Activated naive CD4-positive, alpha-beta T cell treated with anti-CD3 and anti-CD28 coated beads, Interleukin-2, amount 10 ng/mL, durations not matched to agents 7 days and 5 days (primary cell): ENCODE results near the gene CFAP157.

Experiments used
- CTCF ChIA-PET: fragments of 350-600 bp; sonication (Branson Sonifier 250); formaldehyde crosslinking; loops from one replicate; lab custom pipeline; 2021; ENCODE audit warnings: antibody characterized with exemption; lab: Charles Lee
- DNase-seq: peaks from one replicate; pipeline ENCODE4 v3.0.0-alpha.2; 2020
- H3K27ac Mint-ChIP-seq: one replicate; pipeline ENCODE4 v1.8.0; 2021; ENCODE audit warnings: mild to moderate bottlenecking, moderate library complexity, mixed read lengths
- H3K27me3 Mint-ChIP-seq: one replicate; pipeline ENCODE4 v1.8.0; 2021; ENCODE audit warnings: mild to moderate bottlenecking, mixed read lengths
- H3K36me3 Mint-ChIP-seq: one replicate; pipeline ENCODE4 v1.8.0; 2021; ENCODE audit warnings: mixed read lengths
- H3K4me1 Mint-ChIP-seq: one replicate; pipeline ENCODE4 v1.8.0; 2021; ENCODE audit warnings: mixed read lengths
- H3K4me3 Mint-ChIP-seq: one replicate; pipeline ENCODE4 v1.8.0; 2021; ENCODE audit warnings: mild to moderate bottlenecking, moderate library complexity, mixed read lengths
- H3K9me3 Mint-ChIP-seq: one replicate; pipeline ENCODE4 v1.8.0; 2021; ENCODE audit warnings: mixed read lengths

CFAP157 gene

DNA sequence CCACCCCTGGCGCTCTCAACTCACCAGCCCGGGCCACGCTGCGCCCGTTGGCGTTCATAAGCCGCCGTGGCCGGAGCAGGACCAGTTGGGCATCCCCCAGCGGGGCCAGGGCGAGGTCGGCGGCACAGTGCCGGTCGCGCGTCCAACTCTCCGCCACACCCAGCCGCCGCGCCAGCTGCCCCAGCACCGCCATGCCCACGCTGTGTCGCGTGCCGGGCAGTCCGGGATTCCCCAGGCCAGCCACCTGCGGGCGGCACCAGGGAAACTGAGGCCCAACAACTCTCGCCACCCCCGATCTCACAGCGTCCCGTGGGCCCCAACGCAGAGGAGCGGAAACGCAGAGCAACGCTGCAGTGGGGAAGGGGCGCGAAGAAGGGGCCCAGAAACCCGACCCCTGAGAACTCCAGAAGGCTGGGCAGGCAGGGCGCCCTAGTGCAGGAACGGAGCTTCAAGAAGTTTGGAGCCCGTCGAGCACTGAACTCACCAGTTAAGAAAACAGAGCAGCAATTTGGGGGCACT lies 8.2 kb downstream of the CFAP157 start:
- no peaks in the 10 kb centered on the region for H3K36me3 Mint-ChIP-seq
- CTCF ChIA-PET = interaction anchor here (0.9 to 3.0 kb wide), 2 partner anchors 20 to 126 kb away, joined by 5 to 9 read pairs; partner anchors contain the start of gene TOR2A
- H3K27ac Mint-ChIP-seq = peak overlapping the region; percentile 94
- H3K4me1 Mint-ChIP-seq = peaks cover 40% of the 10 kb centered on the region
- H3K27me3 Mint-ChIP-seq = peaks cover 10% of the 10 kb centered on the region
- H3K4me3 Mint-ChIP-seq = peak overlapping the region; percentile 100
- no peak for DNase-seq
- H3K9me3 Mint-ChIP-seq = no peaks in the 10 kb centered on the region

DNA sequence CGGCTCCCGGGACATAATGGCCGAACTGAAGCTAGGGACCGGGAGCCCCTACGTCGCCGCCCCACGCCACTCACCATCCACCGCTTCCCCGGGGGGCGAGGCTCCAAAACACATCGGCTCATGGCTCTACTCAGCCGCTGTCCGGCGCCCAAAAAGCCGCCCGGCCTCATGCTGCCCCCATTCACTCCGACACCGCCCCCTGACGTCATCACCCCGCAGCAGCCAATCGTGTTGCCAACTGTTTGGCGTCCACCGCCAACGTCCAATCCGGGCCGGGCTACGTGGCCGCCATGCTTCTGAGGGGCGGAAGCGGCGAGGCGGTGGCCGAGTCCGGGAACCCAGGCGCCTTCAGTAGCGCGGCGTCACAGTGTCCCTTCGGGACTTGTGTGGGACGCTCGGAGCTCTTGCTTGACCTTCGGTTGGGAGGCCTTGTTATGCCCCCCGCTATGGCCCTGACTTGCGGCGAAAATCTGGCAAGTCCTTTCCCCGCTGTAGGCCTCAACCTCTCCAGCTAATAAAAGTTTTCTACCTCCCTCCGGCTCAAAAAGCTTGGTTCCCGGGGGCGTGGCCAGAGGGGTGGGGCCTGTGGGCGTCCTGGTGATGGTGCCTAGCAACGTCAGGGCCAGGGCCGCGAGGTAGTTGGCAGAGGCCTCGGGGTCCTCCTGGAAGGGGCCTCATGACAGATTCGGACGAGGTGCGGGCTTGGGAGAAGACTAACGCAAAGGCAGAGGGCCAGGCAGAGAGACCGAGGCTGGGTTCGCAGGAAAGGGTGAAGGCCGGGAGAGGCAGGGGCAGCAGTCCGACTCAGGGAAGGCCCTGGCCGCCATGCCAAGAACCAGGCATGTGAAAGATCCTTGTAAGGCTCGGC lies 8.9 kb downstream of the CFAP157 start, which contains the start of the genes PTRH1 and TTC16:
PTRH1 (minus strand) TSS at position 194 of the 868 bp plus-strand sequence; CDS start at position 170, 24 bp downstream.
TTC16 (plus strand) TSS at position 610 of the 868 bp plus-strand sequence; CDS start at position 677, 67 bp downstream.
- Mint-ChIP-seq H3K4me1 (peaks cover 41% of the 10 kb centered on the region), H3K9me3 (no peaks in the 10 kb centered on the region), H3K36me3 (no peaks in the 10 kb centered on the region), H3K27me3 (peaks cover 13% of the 10 kb centered on the region), H3K27ac (peak within 1 kb of the TSS; percentile 94), H3K4me3 (peak within 1 kb of the TSS; percentile 100)
- DNase-seq = peak; percentile 99
- CTCF ChIA-PET = interaction anchor here (0.6 to 3.0 kb wide), 4 partner anchors 19 to 127 kb away, joined by 3 to 9 read pairs (median 4); partner anchors contain the start of gene TOR2A

DNA sequence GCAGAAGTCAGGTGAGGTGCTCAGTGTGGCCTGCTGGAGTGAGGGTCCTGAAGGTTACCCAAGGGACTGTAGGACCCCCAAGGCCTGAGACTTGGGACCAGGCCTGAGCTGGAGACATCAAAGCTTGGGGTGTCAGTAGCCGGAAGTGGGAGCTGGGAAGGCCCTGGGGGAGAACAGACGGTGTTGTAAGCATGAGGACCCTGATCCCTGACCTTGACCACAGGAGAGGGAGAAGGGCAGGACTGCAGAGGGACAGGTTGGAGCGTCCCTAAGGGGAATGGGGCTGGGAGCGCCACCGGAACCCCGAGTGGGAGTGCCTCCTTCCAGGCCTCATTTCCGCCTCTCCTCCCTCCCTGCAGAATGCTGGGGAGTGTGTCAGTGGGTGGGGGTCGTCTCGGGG lies 9.6 kb downstream of the CFAP157 start:
- peaks cover 13% of the 10 kb centered on the region for H3K27me3 Mint-ChIP-seq

DNA sequence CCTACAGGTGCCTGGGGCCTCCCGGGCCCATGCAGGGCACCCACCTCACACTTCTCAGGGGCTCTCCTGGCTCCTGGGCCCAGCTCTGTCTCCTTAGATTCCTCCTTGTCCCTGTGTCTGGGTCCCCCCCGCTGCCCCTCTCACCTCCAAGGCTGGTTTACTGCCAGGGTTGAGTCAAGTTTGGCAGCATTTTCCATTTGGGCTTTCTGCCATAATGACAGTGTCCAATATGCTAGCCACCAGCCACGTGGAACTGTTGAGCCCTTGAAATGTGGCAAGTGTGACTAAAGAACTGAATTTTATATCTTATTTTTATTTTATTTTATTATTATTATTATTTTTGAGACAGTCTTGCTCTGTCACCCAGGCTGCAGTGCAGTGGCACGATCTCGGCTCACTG lies 11.0 kb downstream of the CFAP157 start:
- H3K4me3 Mint-ChIP-seq = no peak overlapping the region
- no peaks in the 10 kb centered on the region for H3K9me3 Mint-ChIP-seq
- no peak for DNase-seq
- H3K4me1 Mint-ChIP-seq = peaks cover 38% of the 10 kb centered on the region
- H3K27me3 Mint-ChIP-seq = peaks cover 21% of the 10 kb centered on the region
- CTCF ChIA-PET = interaction anchor here (0.6 kb wide), 1 partner anchor 109 kb away, joined by 3 read pairs; no protein-coding TSS in a partner anchor
- H3K27ac Mint-ChIP-seq = no peak overlapping the region
- H3K36me3 Mint-ChIP-seq = no peaks in the 10 kb centered on the region

More for the DNA sequence above, 9.6 kb downstream of the CFAP157 start:
- Mint-ChIP-seq H3K27ac (no peak overlapping the region), H3K4me3 (peak overlapping the region; percentile 100), H3K36me3 (no peaks in the 10 kb centered on the region), H3K9me3 (no peaks in the 10 kb centered on the region), H3K4me1 (peaks cover 40% of the 10 kb centered on the region)
- no peak for DNase-seq
- CTCF ChIA-PET = interaction anchor here (0.6 to 3.0 kb wide), 3 partner anchors 18 to 126 kb away, joined by 3 to 9 read pairs (median 4); partner anchors contain the start of gene TOR2A

DNA sequence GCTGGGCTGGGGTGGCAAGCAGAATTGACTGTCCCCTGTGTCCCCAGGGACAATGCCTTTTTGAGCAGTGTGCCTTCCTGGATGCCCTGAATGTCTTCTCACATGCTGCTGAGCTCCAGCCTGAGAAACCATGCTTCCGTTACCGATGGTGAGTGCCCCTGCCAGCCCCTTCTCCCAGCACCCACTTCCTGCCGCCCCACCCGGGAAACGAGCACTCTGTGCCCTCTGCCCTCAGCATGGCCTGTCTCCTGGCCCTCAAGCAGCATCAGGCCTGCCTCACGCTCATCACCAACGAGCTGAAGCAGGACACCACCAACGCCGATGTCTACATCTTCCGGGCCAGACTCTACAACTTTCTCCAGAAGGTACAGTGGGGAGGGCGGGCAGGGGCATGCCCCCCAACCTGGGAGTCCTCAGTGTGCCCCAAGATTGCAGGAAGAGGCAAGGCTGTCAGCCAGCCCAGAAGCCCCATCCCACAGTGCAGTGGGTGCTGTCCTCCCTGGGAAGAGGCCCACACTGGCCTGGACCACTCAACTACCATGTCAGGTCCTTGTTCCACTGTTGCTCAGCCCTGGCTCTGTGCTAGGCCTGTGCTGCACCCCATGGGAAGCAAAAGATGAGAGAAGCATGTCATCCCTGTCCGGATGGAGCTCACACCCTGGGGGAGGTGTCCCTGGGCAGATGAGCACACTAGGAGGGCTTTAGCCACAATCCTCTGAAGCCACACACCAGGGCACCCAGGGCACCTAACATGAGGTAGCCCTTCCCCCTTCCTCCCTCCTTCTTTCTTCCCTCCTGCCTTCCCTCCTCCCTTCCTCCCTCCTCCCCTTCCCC lies 13.5 kb downstream of the CFAP157 start:
- peak; percentile 45 for DNase-seq
- H3K9me3 Mint-ChIP-seq = no peaks in the 10 kb centered on the region
- peaks cover 20% of the 10 kb centered on the region for H3K27me3 Mint-ChIP-seq
- H3K36me3 Mint-ChIP-seq = no peaks in the 10 kb centered on the region
- CTCF ChIA-PET = interaction anchor here (1.8 kb wide), 1 partner anchor 14 kb away, joined by 7 read pairs; the partner anchor contains the start of gene TOR2A
- peak overlapping the region; percentile 90 for H3K27ac Mint-ChIP-seq
- peaks cover 32% of the 10 kb centered on the region for H3K4me1 Mint-ChIP-seq
- H3K4me3 Mint-ChIP-seq = peak overlapping the region; percentile 23

DNA sequence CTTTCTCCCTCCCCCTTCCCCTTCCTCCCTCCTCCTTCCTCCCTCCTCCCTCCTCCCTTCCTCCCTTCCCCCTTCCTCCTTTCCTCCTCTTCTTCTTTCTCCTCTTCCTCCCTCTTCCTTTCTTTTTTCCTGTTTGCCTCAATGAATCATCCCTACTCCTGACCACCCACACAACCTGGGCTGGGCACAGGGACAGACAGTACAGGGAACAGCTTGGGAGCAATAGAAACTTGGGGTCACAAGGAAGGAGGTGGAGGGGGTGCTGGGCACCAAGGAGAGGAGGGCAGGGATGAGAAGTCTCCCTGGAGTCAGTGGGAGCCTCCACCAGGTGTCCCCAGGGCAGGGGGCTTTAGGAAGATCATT lies 14.1 kb downstream of the CFAP157 start:
- no peak overlapping the region for H3K4me3 Mint-ChIP-seq
- H3K9me3 Mint-ChIP-seq = no peaks in the 10 kb centered on the region
- CTCF ChIA-PET = interaction anchor here (1.8 kb wide), 1 partner anchor 14 kb away, joined by 7 read pairs; the partner anchor contains the start of gene TOR2A
- H3K27ac Mint-ChIP-seq = peak overlapping the region; percentile 77
- H3K36me3 Mint-ChIP-seq = no peaks in the 10 kb centered on the region
- H3K4me1 Mint-ChIP-seq = peaks cover 28% of the 10 kb centered on the region
- DNase-seq = no peak
- H3K27me3 Mint-ChIP-seq = peaks cover 14% of the 10 kb centered on the region

DNA sequence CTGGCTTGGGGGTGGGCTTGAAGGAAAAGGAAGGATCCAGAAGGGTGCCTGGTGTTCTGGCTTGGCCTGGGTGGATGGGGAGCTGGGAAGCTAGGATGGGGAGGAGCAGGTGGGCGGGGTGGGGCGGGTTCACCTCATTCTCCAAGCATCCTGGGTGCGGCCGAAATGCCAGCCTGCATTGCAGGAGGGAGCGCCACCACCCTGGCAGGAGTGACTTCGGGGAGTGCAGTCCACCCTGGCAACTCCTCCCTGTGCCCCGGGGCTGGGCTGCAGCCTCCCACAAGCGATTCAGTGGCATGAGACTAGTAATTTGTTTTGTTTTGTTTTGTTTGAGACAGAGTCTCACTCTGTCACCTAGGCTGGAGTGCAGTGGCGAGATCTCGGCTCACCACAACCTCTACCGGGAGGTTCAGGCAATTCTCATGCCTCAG lies 14.6 kb downstream of the CFAP157 start:
- Mint-ChIP-seq H3K36me3 (no peaks in the 10 kb centered on the region), H3K27me3 (peaks cover 12% of the 10 kb centered on the region), H3K27ac (peak overlapping the region; percentile 77), H3K4me1 (peaks cover 23% of the 10 kb centered on the region), H3K4me3 (peak overlapping the region; percentile 41), H3K9me3 (no peaks in the 10 kb centered on the region)
- CTCF ChIA-PET = interaction anchor here (0.7 to 1.1 kb wide), 2 partner anchors 13 to 148 kb away, joined by 3 to 4 read pairs; partner anchors contain the start of gene TOR2A
- DNase-seq = no peak

DNA sequence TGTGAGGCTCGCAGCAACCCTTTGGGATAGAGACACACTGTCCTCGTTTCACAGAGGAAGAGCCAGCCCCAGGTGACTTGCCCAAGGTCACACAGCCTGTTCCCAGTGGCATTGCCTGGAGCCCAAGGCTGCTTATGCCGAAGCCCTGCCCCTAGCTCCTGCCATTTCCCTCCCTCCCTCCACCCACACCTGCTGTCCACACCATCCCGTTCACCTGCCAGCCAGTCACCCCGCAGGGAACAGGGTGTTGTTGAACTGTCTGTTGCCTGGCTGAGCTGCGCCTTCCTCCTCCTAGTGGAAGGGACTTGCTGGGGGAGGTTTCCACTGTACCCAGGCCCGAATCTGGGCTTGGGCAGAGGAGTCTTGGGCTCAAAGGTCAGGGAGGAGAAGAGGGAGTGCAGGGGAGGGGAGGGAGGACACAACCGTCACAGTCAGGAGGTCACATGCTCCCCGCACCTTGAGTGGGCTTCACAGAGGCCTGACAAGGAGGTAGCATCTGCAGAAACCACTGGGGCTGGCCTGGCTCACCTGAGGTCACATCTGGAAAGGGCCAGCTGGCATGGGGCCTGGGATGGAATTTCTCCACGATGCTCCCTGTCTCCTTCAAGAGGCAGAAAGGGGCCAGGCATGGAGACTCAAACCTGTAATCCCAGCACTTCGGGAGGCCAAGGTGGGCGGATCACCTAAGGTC lies 15.4 kb downstream of the CFAP157 start:
- peaks cover 12% of the 10 kb centered on the region for H3K27me3 Mint-ChIP-seq
- no peaks in the 10 kb centered on the region for H3K36me3 Mint-ChIP-seq
- DNase-seq = no peak
- no peaks in the 10 kb centered on the region for H3K9me3 Mint-ChIP-seq
- no peak overlapping the region for H3K4me3 Mint-ChIP-seq
- H3K27ac Mint-ChIP-seq = no peak overlapping the region
- CTCF ChIA-PET = interaction anchor here (1.1 kb wide), 1 partner anchor 13 kb away, joined by 4 read pairs; the partner anchor contains the start of gene TOR2A
- H3K4me1 Mint-ChIP-seq = peaks cover 23% of the 10 kb centered on the region

DNA sequence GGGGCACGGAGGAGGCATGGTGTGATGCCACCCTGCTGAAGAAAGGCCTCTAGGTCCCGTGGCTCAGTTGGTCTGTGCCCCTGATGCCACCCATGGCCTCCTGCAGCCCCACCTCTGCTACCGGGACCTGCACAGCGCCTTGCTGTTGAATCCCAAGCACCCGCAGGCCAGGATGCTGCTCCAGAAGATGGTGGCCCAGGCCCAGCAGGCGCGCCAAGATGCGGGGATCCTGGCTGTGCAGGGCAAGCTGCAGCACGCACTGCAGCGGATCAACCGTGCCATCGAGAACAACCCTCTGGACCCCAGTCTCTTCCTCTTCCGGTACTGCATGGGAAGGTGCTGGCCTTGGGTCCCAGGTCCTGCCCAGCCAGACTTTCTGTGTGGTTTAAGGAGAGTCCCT lies 16.2 kb downstream of the CFAP157 start:
- Mint-ChIP-seq H3K4me3 (no peak overlapping the region), H3K27ac (no peak overlapping the region), H3K9me3 (no peaks in the 10 kb centered on the region), H3K4me1 (peaks cover 23% of the 10 kb centered on the region), H3K27me3 (peaks cover 12% of the 10 kb centered on the region), H3K36me3 (no peaks in the 10 kb centered on the region)
- no peak for DNase-seq
- CTCF ChIA-PET = no interaction called here

DNA sequence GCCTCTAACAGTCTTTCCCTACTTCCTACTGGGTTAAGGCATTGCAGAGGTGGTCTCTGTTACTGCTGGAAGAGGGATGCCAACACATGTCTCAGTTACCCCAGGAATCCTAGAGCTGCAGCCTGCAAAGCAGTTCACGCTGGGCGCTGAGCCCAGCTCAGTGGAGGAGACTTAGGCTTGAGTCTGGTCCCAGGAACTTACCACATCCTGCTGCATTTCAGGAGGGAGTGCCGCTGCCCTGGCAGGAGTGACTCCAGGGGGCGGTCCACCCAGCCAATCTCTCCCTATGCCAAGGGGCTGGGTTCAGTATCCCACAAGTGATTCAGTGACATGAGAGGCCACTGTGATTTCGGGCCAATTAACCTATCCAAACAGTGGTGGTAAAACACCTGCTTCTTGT lies 16.7 kb downstream of the CFAP157 start:
- CTCF ChIA-PET = no interaction called here
- H3K4me1 Mint-ChIP-seq = peaks cover 23% of the 10 kb centered on the region
- H3K4me3 Mint-ChIP-seq = no peak overlapping the region

DNA sequence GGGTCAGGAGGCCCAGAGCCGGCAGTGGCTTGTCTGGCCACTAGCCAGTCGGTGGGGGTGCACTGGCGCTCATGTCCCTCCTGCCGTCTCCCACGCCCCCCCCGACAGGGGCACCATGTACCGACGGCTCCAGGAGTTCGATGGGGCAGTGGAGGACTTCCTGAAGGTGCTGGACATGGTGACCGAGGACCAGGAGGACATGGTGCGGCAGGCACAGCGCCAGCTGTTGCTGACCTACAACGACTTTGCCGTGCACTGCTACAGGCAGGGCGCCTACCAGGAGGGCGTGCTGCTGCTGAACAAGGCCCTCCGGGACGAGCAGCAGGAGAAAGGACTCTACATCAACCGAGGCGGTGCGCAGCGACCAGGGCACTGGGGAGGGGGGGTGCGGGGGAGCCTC lies 17.2 kb downstream of the CFAP157 start:
- Mint-ChIP-seq H3K9me3 (no peaks in the 10 kb centered on the region), H3K36me3 (no peaks in the 10 kb centered on the region), H3K27ac (no peak overlapping the region), H3K4me3 (no peak overlapping the region), H3K4me1 (peaks cover 23% of the 10 kb centered on the region), H3K27me3 (peaks cover 12% of the 10 kb centered on the region)
- no peak for DNase-seq
- CTCF ChIA-PET = no interaction called here

More for the DNA sequence above, 16.7 kb downstream of the CFAP157 start:
- no peak for DNase-seq
- Mint-ChIP-seq H3K36me3 (no peaks in the 10 kb centered on the region), H3K27me3 (peaks cover 12% of the 10 kb centered on the region), H3K9me3 (no peaks in the 10 kb centered on the region), H3K27ac (no peak overlapping the region)

DNA sequence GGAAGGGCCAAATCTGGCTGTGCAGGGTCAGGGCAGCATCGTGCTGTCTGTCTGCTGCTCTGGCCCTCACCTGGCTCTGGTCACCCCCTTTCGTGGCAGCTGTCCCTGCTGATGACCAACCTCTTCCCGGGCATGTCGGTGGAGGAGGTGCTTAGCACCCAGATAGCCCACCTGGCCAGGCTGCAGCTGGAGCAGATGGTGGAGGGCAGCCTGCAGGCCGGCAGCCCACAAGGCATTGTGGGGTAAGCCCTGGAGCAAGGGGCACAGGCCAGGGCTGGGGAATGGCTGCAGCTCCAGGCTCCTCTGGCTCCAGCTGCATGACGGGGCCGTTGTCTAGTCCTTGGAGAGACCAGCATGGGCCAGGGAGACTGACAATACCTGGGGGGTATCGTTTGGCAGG lies 20.1 kb downstream of the CFAP157 start:
- no peak for DNase-seq
- CTCF ChIA-PET = interaction anchor here (1.5 kb wide), 1 partner anchor 200 kb away, joined by 4 read pairs; no protein-coding TSS in a partner anchor
- Mint-ChIP-seq H3K4me3 (no peak overlapping the region), H3K27ac (no peak overlapping the region), H3K27me3 (peaks cover 6% of the 10 kb centered on the region), H3K36me3 (no peaks in the 10 kb centered on the region), H3K9me3 (no peaks in the 10 kb centered on the region), H3K4me1 (no peaks in the 10 kb centered on the region)

DNA sequence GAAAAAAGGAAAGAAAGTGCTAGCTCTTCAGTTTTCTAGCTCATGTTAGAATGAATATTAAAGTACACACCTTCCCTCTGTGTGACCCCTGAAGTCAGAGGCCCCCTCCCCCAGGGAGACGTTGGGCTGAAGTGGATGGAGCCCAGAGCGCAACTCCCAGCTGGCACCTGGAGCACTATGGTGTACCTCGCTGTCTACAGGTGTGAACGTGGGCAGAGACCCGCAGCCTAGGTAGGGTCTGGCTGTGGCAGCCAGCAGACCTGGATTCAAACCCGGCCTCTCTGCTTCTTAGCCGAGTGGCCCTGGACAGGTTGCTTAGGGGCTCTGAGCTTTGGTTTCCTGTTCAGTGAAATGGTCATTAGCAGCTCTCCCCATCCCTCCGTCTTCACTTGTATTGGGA lies 22.0 kb downstream of the CFAP157 start:
- Mint-ChIP-seq H3K4me1 (peaks cover 4% of the 10 kb centered on the region), H3K27me3 (no peaks in the 10 kb centered on the region), H3K36me3 (no peaks in the 10 kb centered on the region), H3K27ac (no peak overlapping the region), H3K9me3 (no peaks in the 10 kb centered on the region), H3K4me3 (no peak overlapping the region)
- CTCF ChIA-PET = interaction anchor here (1.3 kb wide), 1 partner anchor 139 kb away, joined by 4 read pairs; no protein-coding TSS in a partner anchor
- DNase-seq = no peak
